ENCODE data around the gene EXOC6B. TPM values are rescaled to one million over a fixed set of nuclear protein-coding genes. Genes with fewer than 3 reads are reported as not detected.
"Not testable (repeated sequence)": the region's sequence is repeated elsewhere in the genome, so short reads cannot be mapped to it uniquely, and the experiment has no call there.

The EXOC6B gene
- total and polyA plus RNA-seq, 4 donors, result 5.8 to 45.9 (median 26.2) TPM

GRCh38 chr2:72524071-72524470 lies 301.8 kb downstream of the EXOC6B start:
- no peak for ATAC-seq (ENCODE audit: low FRiP score)
- DNase-seq, result no peak
- no peaks in the 10 kb centered on the region for H3K36me3 ChIP-seq (ENCODE audit: control insufficient read depth in 1 of 2, insufficient read depth in 2 of 2, low read length in 1 of 2)
- H3K4me1 ChIP-seq (ENCODE audit: control insufficient read depth in 1 of 2, insufficient read depth in 2 of 2, low read length in 2 of 2), result no peaks in the 10 kb centered on the region
- WGBS, 2 donors, result 96 to 97% methylated on average over 2 of the region's 2 CpGs
- intact Hi-C loops (cut with DNase I), result no loop called here
- no peaks in the 10 kb centered on the region for H3K9me3 ChIP-seq (ENCODE audit: control insufficient read depth, low read length)
- no peaks in the 10 kb centered on the region for H3K27me3 ChIP-seq (ENCODE audit: control insufficient read depth in 1 of 2, insufficient read depth in 2 of 2, low read length in 1 of 2)
- no peak overlapping the region for H3K4me3 ChIP-seq (ENCODE audit: low read length in 2 of 2)
- H3K27ac ChIP-seq (ENCODE audit: low read depth in 1 of 2, low read length in 2 of 2), result no peak overlapping the region

- no peak overlapping the region for H3K4me3 ChIP-seq (ENCODE audit: low read length in 2 of 2)
Observed at GRCh38 chr2:72515696-72516095, 310.1 kb downstream of the EXOC6B start.

GRCh38 chr2:72513011-72513410 lies 312.8 kb downstream of the EXOC6B start:
- H3K27me3 ChIP-seq (ENCODE audit: control insufficient read depth in 1 of 2, insufficient read depth in 2 of 2, low read length in 1 of 2), result no peaks in the 10 kb centered on the region
- intact Hi-C loops (cut with DNase I), result no loop called here
- DNase-seq (no peak), ATAC-seq (ENCODE audit: low FRiP score) (no peak)
- H3K4me3 ChIP-seq (ENCODE audit: low read length in 2 of 2), result no peak overlapping the region
- no peaks in the 10 kb centered on the region for H3K4me1 ChIP-seq (ENCODE audit: control insufficient read depth in 1 of 2, insufficient read depth in 2 of 2, low read length in 2 of 2)
- H3K9me3 ChIP-seq (ENCODE audit: control insufficient read depth, low read length), result no peaks in the 10 kb centered on the region
- WGBS, 2 donors, result 88 to 98% methylated on average over 3 of the region's 3 CpGs
- H3K36me3 ChIP-seq (ENCODE audit: control insufficient read depth in 1 of 2, insufficient read depth in 2 of 2, low read length in 1 of 2), result no peaks in the 10 kb centered on the region
- H3K27ac ChIP-seq (ENCODE audit: low read depth in 1 of 2, low read length in 2 of 2), result no peak overlapping the region

More at GRCh38 chr2:72515696-72516095, 310.1 kb downstream of the EXOC6B start:
- H3K27me3 ChIP-seq (ENCODE audit: control insufficient read depth in 1 of 2, insufficient read depth in 2 of 2, low read length in 1 of 2), result no peaks in the 10 kb centered on the region
- H3K27ac ChIP-seq (ENCODE audit: low read depth in 1 of 2, low read length in 2 of 2), result no peak overlapping the region
- H3K9me3 ChIP-seq (ENCODE audit: control insufficient read depth, low read length), result no peaks in the 10 kb centered on the region
- intact Hi-C loops (cut with DNase I), result no loop called here
- no peaks in the 10 kb centered on the region for H3K4me1 ChIP-seq (ENCODE audit: control insufficient read depth in 1 of 2, insufficient read depth in 2 of 2, low read length in 2 of 2)
- DNase-seq, result no peak
- WGBS, 2 donors, result 47 to 60% methylated on average over 3 of the region's 3 CpGs
- H3K36me3 ChIP-seq (ENCODE audit: control insufficient read depth in 1 of 2, insufficient read depth in 2 of 2, low read length in 1 of 2), result no peaks in the 10 kb centered on the region
- no peak for ATAC-seq (ENCODE audit: low FRiP score)

GRCh38 chr2:72512376-72512775 lies 313.5 kb downstream of the EXOC6B start:
- Histone ChIP-seq H3K4me3 (ENCODE audit: low read length in 2 of 2) (no peak overlapping the region), H3K27ac (ENCODE audit: low read depth in 1 of 2, low read length in 2 of 2) (no peak overlapping the region), H3K36me3 (ENCODE audit: control insufficient read depth in 1 of 2, insufficient read depth in 2 of 2, low read length in 1 of 2) (no peaks in the 10 kb centered on the region), H3K9me3 (ENCODE audit: control insufficient read depth, low read length) (no peaks in the 10 kb centered on the region), H3K4me1 (ENCODE audit: control insufficient read depth in 1 of 2, insufficient read depth in 2 of 2, low read length in 2 of 2) (no peaks in the 10 kb centered on the region), H3K27me3 (ENCODE audit: control insufficient read depth in 1 of 2, insufficient read depth in 2 of 2, low read length in 1 of 2) (no peaks in the 10 kb centered on the region)
- ATAC-seq (ENCODE audit: low FRiP score), result no peak
- WGBS, 2 donors, result 96 to 100% methylated on average over 1 of the region's 1 CpG
- intact Hi-C loops (cut with DNase I), result no loop called here
- DNase-seq, result no peak

- H3K4me1 ChIP-seq (ENCODE audit: control insufficient read depth in 1 of 2, insufficient read depth in 2 of 2, low read length in 2 of 2), result no peaks in the 10 kb centered on the region
- no peaks in the 10 kb centered on the region for H3K27me3 ChIP-seq (ENCODE audit: control insufficient read depth in 1 of 2, insufficient read depth in 2 of 2, low read length in 1 of 2)
- WGBS, 2 donors, result 96 to 100% methylated on average over 1 of the region's 1 CpG
- intact Hi-C loops (cut with DNase I), result no loop called here
- DNase-seq (no peak), ATAC-seq (ENCODE audit: low FRiP score) (no peak)
- no peaks in the 10 kb centered on the region for H3K36me3 ChIP-seq (ENCODE audit: control insufficient read depth in 1 of 2, insufficient read depth in 2 of 2, low read length in 1 of 2)
- no peak overlapping the region for H3K4me3 ChIP-seq (ENCODE audit: low read length in 2 of 2)
- H3K27ac ChIP-seq (ENCODE audit: low read depth in 1 of 2, low read length in 2 of 2), result no peak overlapping the region
- no peaks in the 10 kb centered on the region for H3K9me3 ChIP-seq (ENCODE audit: control insufficient read depth, low read length)
Observed at GRCh38 chr2:72511906-72512305, 313.9 kb downstream of the EXOC6B start.

GRCh38 chr2:72497763-72498162 lies 328.1 kb downstream of the EXOC6B start:
- no peaks in the 10 kb centered on the region for H3K9me3 ChIP-seq (ENCODE audit: control insufficient read depth, low read length)
- no peak overlapping the region for H3K27ac ChIP-seq (ENCODE audit: low read depth in 1 of 2, low read length in 2 of 2)
- intact Hi-C loops (cut with DNase I), result no loop called here
- H3K36me3 ChIP-seq (ENCODE audit: control insufficient read depth in 1 of 2, insufficient read depth in 2 of 2, low read length in 1 of 2), result peaks cover 0 to 3% of the 10 kb centered on the region in 2 donors
- DNase-seq (no peak), ATAC-seq (ENCODE audit: low FRiP score) (no peak)
- H3K4me3 ChIP-seq (ENCODE audit: low read length in 2 of 2), result no peak overlapping the region
- 85 to 89% methylated on average over 2 of the region's 2 CpGs for WGBS, 2 donors
- H3K4me1 ChIP-seq (ENCODE audit: control insufficient read depth in 1 of 2, insufficient read depth in 2 of 2, low read length in 2 of 2), result no peaks in the 10 kb centered on the region
- no peaks in the 10 kb centered on the region for H3K27me3 ChIP-seq (ENCODE audit: control insufficient read depth in 1 of 2, insufficient read depth in 2 of 2, low read length in 1 of 2)

- ATAC-seq (ENCODE audit: low FRiP score) (no peak), DNase-seq (no peak)
Observed at GRCh38 chr2:72496479-72496878, 329.4 kb downstream of the EXOC6B start.

GRCh38 chr2:72494392-72494791 lies 331.4 kb downstream of the EXOC6B start:
- no peak overlapping the region for H3K27ac ChIP-seq (ENCODE audit: low read depth in 1 of 2, low read length in 2 of 2)
- H3K27me3 ChIP-seq (ENCODE audit: control insufficient read depth in 1 of 2, insufficient read depth in 2 of 2, low read length in 1 of 2), result no peaks in the 10 kb centered on the region
- no peak for DNase-seq
- intact Hi-C loops (cut with DNase I), result no loop called here
- H3K9me3 ChIP-seq (ENCODE audit: control insufficient read depth, low read length), result no peaks in the 10 kb centered on the region
- WGBS, 2 donors, result 24 to 29% methylated on average over 1 of the region's 1 CpG
- no peak overlapping the region for H3K4me3 ChIP-seq (ENCODE audit: low read length in 2 of 2)
- ATAC-seq (ENCODE audit: low FRiP score), result no peak
- H3K36me3 ChIP-seq (ENCODE audit: control insufficient read depth in 1 of 2, insufficient read depth in 2 of 2, low read length in 1 of 2), result peaks cover 0 to 3% of the 10 kb centered on the region in 2 donors
- H3K4me1 ChIP-seq (ENCODE audit: control insufficient read depth in 1 of 2, insufficient read depth in 2 of 2, low read length in 2 of 2), result no peaks in the 10 kb centered on the region

More at GRCh38 chr2:72496479-72496878, 329.4 kb downstream of the EXOC6B start:
- Histone ChIP-seq H3K4me3 (ENCODE audit: low read length in 2 of 2) (no peak overlapping the region), H3K27me3 (ENCODE audit: control insufficient read depth in 1 of 2, insufficient read depth in 2 of 2, low read length in 1 of 2) (no peaks in the 10 kb centered on the region), H3K36me3 (ENCODE audit: control insufficient read depth in 1 of 2, insufficient read depth in 2 of 2, low read length in 1 of 2) (peaks cover 0 to 3% of the 10 kb centered on the region in 2 donors), H3K9me3 (ENCODE audit: control insufficient read depth, low read length) (no peaks in the 10 kb centered on the region), H3K4me1 (ENCODE audit: control insufficient read depth in 1 of 2, insufficient read depth in 2 of 2, low read length in 2 of 2) (no peaks in the 10 kb centered on the region), H3K27ac (ENCODE audit: low read depth in 1 of 2, low read length in 2 of 2) (no peak overlapping the region)
- intact Hi-C loops (cut with DNase I), result no loop called here

GRCh38 chr2:72484622-72485021 lies 341.2 kb downstream of the EXOC6B start:
- WGBS, 2 donors, result 91 to 97% methylated on average over 1 of the region's 1 CpG
- DNase-seq; ATAC-seq (ENCODE audit: low FRiP score); H3K9me3 ChIP-seq (ENCODE audit: control insufficient read depth, low read length); H3K36me3 ChIP-seq (ENCODE audit: control insufficient read depth in 1 of 2, insufficient read depth in 2 of 2, low read length in 1 of 2); H3K27me3 ChIP-seq (ENCODE audit: control insufficient read depth in 1 of 2, insufficient read depth in 2 of 2, low read length in 1 of 2); intact Hi-C loops (cut with DNase I); H3K27ac ChIP-seq (ENCODE audit: low read depth in 1 of 2, low read length in 2 of 2); H3K4me3 ChIP-seq (ENCODE audit: low read length in 2 of 2); H3K4me1 ChIP-seq (ENCODE audit: control insufficient read depth in 1 of 2, insufficient read depth in 2 of 2, low read length in 2 of 2): not testable (repeated sequence)
